Measurements from ENCODE around the gene DYNLT2. TPM values are rescaled to one million over a fixed set of nuclear protein-coding genes. Genes with fewer than 3 reads are reported as not detected.
A peak's percentile ranks its signal among the peaks of the same experiment; 100 is the strongest.

The DYNLT2 gene
- 1.7 TPM for total RNA-seq (ENCODE audit: unreplicated experiment)
- long read RNA-seq, partial matches to known transcripts, result 0 of 1 reads
- long read RNA-seq, other reads (novel, unspliced or antisense), result 0 of 1 reads

GRCh38 chr6:169751242-169752073, at the start of gene DYNLT2, which contains the start of gene ERMARD:
TSS of gene DYNLT2 (minus strand) at chr6:169751572. CDS start at chr6:169751458, 114 bp downstream.
TSS of gene ERMARD (plus strand) at chr6:169751622. CDS start at chr6:169751658, 36 bp downstream.
- peak within 1 kb of the TSS; percentile 100 for H3K4me3 Mint-ChIP-seq (ENCODE audit: unreplicated experiment)
- peaks cover 2% of the 10 kb centered on the region for H3K27me3 Mint-ChIP-seq (ENCODE audit: unreplicated experiment)
- H3K27ac Mint-ChIP-seq (ENCODE audit: unreplicated experiment), result peak within 1 kb of the TSS; percentile 100

DNA sequence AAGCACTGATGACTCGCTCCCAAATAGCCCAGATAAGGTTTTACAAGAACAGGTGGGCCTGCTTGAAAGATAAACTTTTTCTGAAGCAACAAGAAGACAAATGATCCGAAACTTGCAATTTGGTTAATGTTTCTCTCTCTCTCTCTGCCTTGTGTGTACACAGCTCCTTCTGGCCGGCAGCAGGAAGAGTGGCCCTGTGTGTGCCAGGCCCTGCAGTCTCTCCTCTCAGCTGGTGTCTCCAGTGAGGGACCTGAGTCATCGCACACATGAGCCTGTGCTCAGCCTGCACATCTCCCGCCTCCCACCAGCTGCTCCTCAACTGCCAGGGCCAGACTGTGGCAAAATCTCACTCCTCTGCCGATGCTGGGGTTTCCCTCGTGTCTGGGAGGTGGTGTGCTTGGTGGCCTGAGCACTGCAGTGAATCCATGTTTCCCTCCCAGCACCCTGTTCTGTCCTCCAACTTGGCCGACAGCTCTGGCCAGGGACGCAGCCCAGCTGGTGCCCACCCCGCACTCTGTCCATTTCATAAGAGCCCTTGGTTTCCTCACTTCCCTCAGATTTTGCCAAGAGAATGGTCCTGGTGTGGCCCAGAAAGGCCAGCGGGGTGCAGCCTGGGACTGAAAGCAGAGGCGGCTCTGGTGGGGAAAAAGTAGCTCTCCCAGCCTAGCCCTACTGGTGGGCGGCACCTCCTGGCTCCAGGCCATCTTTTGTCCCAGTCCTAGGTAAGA, 49.5 kb upstream of the DYNLT2 start:
- TF ChIP-seq, protein P1, sequence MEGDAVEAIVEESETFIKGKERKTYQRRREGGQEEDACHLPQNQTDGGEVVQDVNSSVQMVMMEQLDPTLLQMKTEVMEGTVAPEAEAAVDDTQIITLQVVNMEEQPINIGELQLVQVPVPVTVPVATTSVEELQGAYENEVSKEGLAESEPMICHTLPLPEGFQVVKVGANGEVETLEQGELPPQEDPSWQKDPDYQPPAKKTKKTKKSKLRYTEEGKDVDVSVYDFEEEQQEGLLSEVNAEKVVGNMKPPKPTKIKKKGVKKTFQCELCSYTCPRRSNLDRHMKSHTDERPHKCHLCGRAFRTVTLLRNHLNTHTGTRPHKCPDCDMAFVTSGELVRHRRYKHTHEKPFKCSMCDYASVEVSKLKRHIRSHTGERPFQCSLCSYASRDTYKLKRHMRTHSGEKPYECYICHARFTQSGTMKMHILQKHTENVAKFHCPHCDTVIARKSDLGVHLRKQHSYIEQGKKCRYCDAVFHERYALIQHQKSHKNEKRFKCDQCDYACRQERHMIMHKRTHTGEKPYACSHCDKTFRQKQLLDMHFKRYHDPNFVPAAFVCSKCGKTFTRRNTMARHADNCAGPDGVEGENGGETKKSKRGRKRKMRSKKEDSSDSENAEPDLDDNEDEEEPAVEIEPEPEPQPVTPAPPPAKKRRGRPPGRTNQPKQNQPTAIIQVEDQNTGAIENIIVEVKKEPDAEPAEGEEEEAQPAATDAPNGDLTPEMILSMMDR (IDR thresholded peaks at IDR 0.05; ENCODE audit: partially characterized antibody, unreplicated experiment), result no peak
- Mint-ChIP-seq H3K27ac (ENCODE audit: unreplicated experiment) (no peak overlapping the region), H3K9me3 (ENCODE audit: unreplicated experiment) (peaks cover 21% of the 10 kb centered on the region), H3K4me1 (ENCODE audit: low read depth, unreplicated experiment) (peaks cover 23% of the 10 kb centered on the region), H3K36me3 (ENCODE audit: unreplicated experiment) (peaks cover 28% of the 10 kb centered on the region), H3K4me3 (ENCODE audit: unreplicated experiment) (peak overlapping the region; percentile 2), H3K27me3 (ENCODE audit: unreplicated experiment) (peaks cover 16% of the 10 kb centered on the region)
- DNase-seq, result peak; percentile 47

More at GRCh38 chr6:169751242-169752073, at the start of gene DYNLT2, which contains the start of gene ERMARD:
- peak; percentile 97 for DNase-seq
- Mint-ChIP-seq H3K9me3 (ENCODE audit: unreplicated experiment) (peaks cover 2% of the 10 kb centered on the region), H3K36me3 (ENCODE audit: unreplicated experiment) (peaks cover 5% of the 10 kb centered on the region), H3K4me1 (ENCODE audit: low read depth, unreplicated experiment) (no peaks in the 10 kb centered on the region)
- TF ChIP-seq, protein P1 (IDR thresholded peaks at IDR 0.05; ENCODE audit: partially characterized antibody, unreplicated experiment), result no peak

DNA sequence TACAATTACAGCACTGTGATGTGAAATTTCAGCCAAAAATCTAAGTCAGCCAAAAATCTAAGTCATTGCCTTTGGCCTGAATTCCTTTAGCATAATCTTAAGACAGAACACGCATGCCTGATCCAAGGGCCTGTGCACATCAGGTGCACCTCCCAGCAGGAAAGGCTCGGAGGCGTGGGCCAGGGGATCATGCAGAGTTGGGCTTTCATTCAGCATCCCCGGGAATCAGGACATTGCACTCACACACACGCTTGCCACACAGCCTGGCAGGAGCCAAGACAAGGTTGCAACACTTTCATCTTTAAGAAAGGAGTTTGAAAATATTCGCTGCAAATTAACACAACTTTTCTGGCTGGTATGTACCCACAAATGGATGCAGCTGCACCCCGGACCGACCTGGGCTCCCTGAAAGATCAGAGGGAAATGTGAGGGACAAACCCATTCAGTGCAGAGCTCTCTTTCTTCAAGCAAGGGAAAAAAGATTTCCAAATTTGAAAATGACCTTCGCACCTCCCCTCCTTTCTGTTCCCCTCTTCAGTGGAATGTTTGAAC, 48.8 kb upstream of the DYNLT2 start:
- Mint-ChIP-seq H3K36me3 (ENCODE audit: unreplicated experiment) (peaks cover 21% of the 10 kb centered on the region), H3K9me3 (ENCODE audit: unreplicated experiment) (peaks cover 17% of the 10 kb centered on the region), H3K27me3 (ENCODE audit: unreplicated experiment) (peaks cover 10% of the 10 kb centered on the region), H3K4me3 (ENCODE audit: unreplicated experiment) (peak overlapping the region; percentile 2), H3K27ac (ENCODE audit: unreplicated experiment) (no peak overlapping the region), H3K4me1 (ENCODE audit: low read depth, unreplicated experiment) (peaks cover 23% of the 10 kb centered on the region)
- TF ChIP-seq, protein P1 (IDR thresholded peaks at IDR 0.05; ENCODE audit: partially characterized antibody, unreplicated experiment), result no peak
- DNase-seq, result no peak

DNA sequence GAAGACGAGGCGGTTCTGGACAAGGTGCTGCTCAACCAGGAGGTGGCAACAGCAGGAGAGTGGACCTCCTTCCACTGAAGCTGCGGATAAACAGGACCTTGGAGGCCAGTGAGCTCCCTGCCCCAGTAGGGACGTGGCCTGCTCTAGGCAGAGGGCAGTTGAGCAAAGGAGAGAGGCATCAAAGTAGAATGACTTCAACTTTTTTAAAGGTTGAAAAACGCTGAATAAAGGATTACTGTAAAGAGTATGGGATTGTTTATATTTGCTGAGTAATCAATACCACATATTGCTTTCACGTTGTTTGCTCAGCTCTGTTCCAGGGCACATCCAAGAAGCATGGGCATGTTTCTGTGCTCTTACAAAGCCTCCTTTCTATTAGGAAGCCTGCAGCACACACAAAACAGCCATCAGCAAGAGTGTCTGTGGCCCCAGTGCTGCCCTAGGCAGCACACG, 48.1 kb upstream of the DYNLT2 start:
- no peak overlapping the region for H3K4me3 Mint-ChIP-seq (ENCODE audit: unreplicated experiment)
- DNase-seq, result no peak
- TF ChIP-seq, protein P1 (IDR thresholded peaks at IDR 0.05; ENCODE audit: partially characterized antibody, unreplicated experiment), result no peak
- no peak overlapping the region for H3K27ac Mint-ChIP-seq (ENCODE audit: unreplicated experiment)
- peaks cover 13% of the 10 kb centered on the region for H3K9me3 Mint-ChIP-seq (ENCODE audit: unreplicated experiment)
- H3K4me1 Mint-ChIP-seq (ENCODE audit: low read depth, unreplicated experiment), result peaks cover 23% of the 10 kb centered on the region
- peaks cover 15% of the 10 kb centered on the region for H3K36me3 Mint-ChIP-seq (ENCODE audit: unreplicated experiment)
- peaks cover 6% of the 10 kb centered on the region for H3K27me3 Mint-ChIP-seq (ENCODE audit: unreplicated experiment)

Data from glutamatergic neuron (in vitro differentiated cells).